ENCODE measurements around the gene PAQR4. TPM values are rescaled to one million over a fixed set of nuclear protein-coding genes. Genes with fewer than 3 reads are reported as not detected.

Gene PAQR4
- total RNA-seq, 4 donors from 2014 or later: 2.9 to 18.8 (median 8.0) TPM

- TF ChIP-seq POLR2A (IDR thresholded peaks at IDR 0.05) (no peak), CTCF (IDR thresholded peaks at IDR 0.05) (no peak)
- Histone ChIP-seq H3K4me1 (peaks cover 12 to 44% (median 20%) of the 10 kb centered on the region in 3 donors), H3K4me3 (no peak overlapping the region), H3K36me3 (peaks cover 0 to 6% (median 0%) of the 10 kb centered on the region in 3 donors), H3K27me3 (peaks cover 0 to 9% (median 0%) of the 10 kb centered on the region in 4 donors), H3K27ac (no peak overlapping the region), H3K9me3 (no peaks in the 10 kb centered on the region)
- DNase-seq: no peak
- 93% methylated on average over 2 of the region's 15 CpGs; no CpG with 5 or more reads in 1 of the 2 donors for WGBS, 2 donors
- intact Hi-C loops (cut with DNase I): no loop called here
Observed at GRCh38 chr16:2974319-2975056, 5.3 kb downstream of the PAQR4 start.

- Histone ChIP-seq H3K27ac (no peak overlapping the region), H3K4me1 (peaks cover 11 to 44% (median 19%) of the 10 kb centered on the region in 3 donors), H3K4me3 (no peak overlapping the region), H3K27me3 (peaks cover 0 to 16% (median 0%) of the 10 kb centered on the region in 4 donors), H3K9me3 (no peaks in the 10 kb centered on the region), H3K36me3 (peaks cover 0 to 6% (median 0%) of the 10 kb centered on the region in 3 donors)
- WGBS, 2 donors: 91% methylated on average over 9 of the region's 28 CpGs; no CpG with 5 or more reads in 1 of the 2 donors
- intact Hi-C loops (cut with DNase I): no loop called here
- no peak for TF ChIP-seq POLR2A (IDR thresholded peaks at IDR 0.05)
- DNase-seq: no peak
Observed at GRCh38 chr16:2975161-2975795, 6.1 kb downstream of the PAQR4 start.

- peaks cover 11 to 42% (median 16%) of the 10 kb centered on the region in 3 donors for H3K4me1 ChIP-seq
- H3K9me3 ChIP-seq: no peaks in the 10 kb centered on the region
- DNase-seq: no peak
- H3K27ac ChIP-seq: no peak overlapping the region
- H3K27me3 ChIP-seq: peaks cover 0 to 16% (median 0%) of the 10 kb centered on the region in 4 donors
- no peak for TF ChIP-seq CTCF (IDR thresholded peaks at IDR 0.05)
- no peak for TF ChIP-seq POLR2A (IDR thresholded peaks at IDR 0.05)
- peaks cover 0 to 6% (median 0%) of the 10 kb centered on the region in 3 donors for H3K36me3 ChIP-seq
- H3K4me3 ChIP-seq: no peak overlapping the region
- intact Hi-C loops (cut with DNase I): no loop called here
- 71 to 92% methylated on average over 7 of the region's 7 CpGs for WGBS, 2 donors
Observed at GRCh38 chr16:2976201-2976600, 7.1 kb downstream of the PAQR4 start.

- intact Hi-C loops (cut with DNase I): no loop called here
- Histone ChIP-seq H3K36me3 (peaks cover 0 to 6% (median 0%) of the 10 kb centered on the region in 3 donors), H3K4me1 (peaks cover 9 to 42% (median 16%) of the 10 kb centered on the region in 3 donors), H3K27me3 (peaks cover 0 to 16% (median 0%) of the 10 kb centered on the region in 4 donors), H3K27ac (no peak overlapping the region), H3K9me3 (no peaks in the 10 kb centered on the region), H3K4me3 (no peak overlapping the region)
- TF ChIP-seq CTCF (IDR thresholded peaks at IDR 0.05) (no peak), POLR2A (IDR thresholded peaks at IDR 0.05) (no peak)
- 93% methylated on average over 4 of the region's 15 CpGs; no CpG with 5 or more reads in 1 of the 2 donors for WGBS, 2 donors
- no peak for DNase-seq
Observed at GRCh38 chr16:2976673-2977072, 7.5 kb downstream of the PAQR4 start.

GRCh38 chr16:2977440-2977839 is 8.3 kb downstream of the PAQR4 start:
- 40 to 71% methylated on average over 1 to 4 of the region's 6 CpGs for WGBS, 2 donors
- Histone ChIP-seq H3K27ac (no peak overlapping the region), H3K4me1 (peaks cover 9 to 42% (median 16%) of the 10 kb centered on the region in 3 donors), H3K36me3 (peaks cover 0 to 6% (median 0%) of the 10 kb centered on the region in 3 donors), H3K4me3 (no peak overlapping the region), H3K27me3 (peaks cover 0 to 16% (median 0%) of the 10 kb centered on the region in 4 donors), H3K9me3 (no peaks in the 10 kb centered on the region)
- TF ChIP-seq POLR2A (IDR thresholded peaks at IDR 0.05) (no peak), CTCF (IDR thresholded peaks at IDR 0.05) (no peak)
- intact Hi-C loops (cut with DNase I): no loop called here
- no peak for DNase-seq

Measured in esophagus squamous epithelium (tissue), 5 donors.